Adipocyte (in vitro differentiated cells): ENCODE results near the gene SOCS1.
A peak's percentile ranks its signal among the peaks of the same experiment; 100 is the strongest.
"Not testable (repeated sequence)": the region's sequence is repeated elsewhere in the genome, so short reads cannot be mapped to it uniquely, and the experiment has no call there.

ENCODE experiments used
- DNase-seq: peaks from one replicate; pipeline ENCODE4 v3.0.0-alpha.2; 2015; ENCODE audit warnings: low read depth
- H3K27me3 ChIP-seq: replicated peaks from 2 replicates; pipeline ENCODE4 v1.7.0; 2013; ENCODE audit warnings: mild to moderate bottlenecking, low read length, moderate library complexity; ENCODE audit not compliant: control insufficient read depth, insufficient read depth
- H3K36me3 ChIP-seq: 2 replicates; pipeline ENCODE4 v1.7.0; 2013; ENCODE audit warnings: low read length, mild to moderate bottlenecking, moderate library complexity; ENCODE audit not compliant: control insufficient read depth, insufficient read depth, severe bottlenecking
- H3K4me1 ChIP-seq: 2 replicates; pipeline ENCODE4 v1.7.0; 2013; ENCODE audit warnings: mild to moderate bottlenecking, low read length, moderate library complexity; ENCODE audit not compliant: control insufficient read depth, insufficient read depth
- H3K4me3 ChIP-seq: 2 replicates; pipeline ENCODE4 v1.7.0; 2013; ENCODE audit warnings: mild to moderate bottlenecking, low read length, moderate library complexity
- H3K9ac ChIP-seq: 2 replicates; pipeline ENCODE4 v1.7.0; 2013; ENCODE audit warnings: mild to moderate bottlenecking, low read length, moderate library complexity
- H3K9me3 ChIP-seq: 2 replicates; pipeline ENCODE4 v1.7.0; 2013; ENCODE audit warnings: mild to moderate bottlenecking, low read length, moderate library complexity; ENCODE audit not compliant: control insufficient read depth

Gene SOCS1, protein sequence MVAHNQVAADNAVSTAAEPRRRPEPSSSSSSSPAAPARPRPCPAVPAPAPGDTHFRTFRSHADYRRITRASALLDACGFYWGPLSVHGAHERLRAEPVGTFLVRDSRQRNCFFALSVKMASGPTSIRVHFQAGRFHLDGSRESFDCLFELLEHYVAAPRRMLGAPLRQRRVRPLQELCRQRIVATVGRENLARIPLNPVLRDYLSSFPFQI

DNA sequence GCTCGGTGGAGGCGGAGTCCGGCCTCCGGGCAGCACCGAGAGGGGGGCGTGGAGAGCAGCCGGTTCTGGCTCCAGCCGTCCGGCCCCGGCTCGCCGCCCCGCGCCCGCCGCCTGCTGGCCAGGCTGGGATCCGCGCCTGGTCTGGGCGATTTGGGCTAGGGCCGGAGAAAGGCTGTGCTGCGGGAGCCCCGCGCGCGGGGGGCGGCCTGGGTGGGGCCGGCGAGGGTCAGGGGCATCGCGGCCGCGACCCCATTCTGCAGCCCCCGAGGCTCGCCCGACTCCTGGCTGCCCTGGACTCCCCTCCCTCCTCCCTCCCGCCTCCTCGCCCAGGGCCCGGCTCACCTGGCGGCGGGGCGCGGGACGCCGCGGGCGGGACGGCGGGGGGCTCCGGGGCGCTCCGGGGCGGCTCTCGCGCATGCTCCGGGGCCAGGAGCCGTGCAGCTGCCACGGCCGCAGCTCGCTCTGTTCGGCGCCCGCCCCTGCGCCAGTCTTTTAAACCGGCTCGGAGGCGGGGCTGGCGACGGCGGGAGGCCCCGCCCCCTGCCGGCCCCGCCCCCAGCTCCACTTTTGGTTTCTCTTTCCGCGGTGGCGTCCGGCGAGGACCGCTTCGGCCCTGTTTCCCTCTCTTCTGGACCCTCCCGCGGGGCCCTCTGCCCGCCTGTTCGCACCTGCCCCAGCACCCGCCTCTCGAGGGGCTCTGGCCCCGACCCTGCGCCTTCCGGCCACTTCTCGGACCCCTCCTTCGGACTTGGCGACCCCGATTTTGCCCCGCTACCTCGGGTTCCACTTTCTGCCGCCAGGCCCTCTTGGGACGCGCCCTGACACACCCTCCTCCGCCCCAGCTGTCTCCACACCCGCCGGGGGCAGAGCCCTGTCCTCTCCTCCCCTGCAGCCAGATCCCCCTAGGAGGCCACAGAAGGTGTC, at the start of gene SOCS1:
SOCS1 (minus strand) TSS at position 468 of the 924 bp plus-strand sequence. CDS start 726 bp downstream, outside the sequence.
- peaks cover 22% of the 10 kb centered on the region for H3K4me1 ChIP-seq
- peak within 1 kb of the TSS; percentile 86 for H3K4me3 ChIP-seq
- no peaks in the 10 kb centered on the region for H3K36me3 ChIP-seq
- peak within 1 kb of the TSS; percentile 88 for H3K9ac ChIP-seq
- H3K27me3 ChIP-seq, result no peaks in the 10 kb centered on the region
- no peaks in the 10 kb centered on the region for H3K9me3 ChIP-seq
- peak; percentile 95 for DNase-seq

DNA sequence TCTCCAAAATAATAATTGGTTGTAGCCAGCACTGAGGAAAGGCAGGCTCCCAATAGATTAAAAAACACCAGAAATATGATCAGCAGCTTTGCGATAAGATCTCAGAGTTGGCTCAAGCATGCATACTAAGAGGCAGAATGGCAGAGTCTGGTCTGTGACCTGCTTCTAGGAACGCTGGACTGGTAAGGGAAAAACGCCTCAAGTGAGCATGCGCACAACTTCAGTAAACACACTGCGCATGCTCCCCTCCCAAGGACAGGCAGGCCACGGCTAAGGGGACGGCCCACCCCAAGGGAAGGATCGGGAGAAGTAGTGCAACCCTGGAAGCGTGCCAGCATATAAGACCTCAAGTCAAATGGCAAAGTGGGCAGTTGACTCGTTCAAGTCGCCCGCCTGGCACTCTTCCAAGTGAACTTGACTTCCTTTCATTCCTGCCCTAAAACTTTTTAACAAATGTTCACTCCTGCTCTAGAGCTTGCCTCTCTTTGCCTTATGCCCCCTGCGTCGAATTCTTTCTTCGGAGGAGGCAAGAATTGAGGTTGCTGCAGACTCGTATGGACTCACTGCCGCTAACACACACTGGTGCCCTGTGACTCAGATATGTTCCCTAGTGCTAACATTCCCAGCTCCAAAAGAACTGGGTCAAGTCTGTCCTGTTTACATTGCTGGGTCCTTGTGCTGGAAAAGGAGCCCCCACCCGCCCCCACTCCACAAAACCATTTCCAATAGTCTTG, 47.6 kb upstream of the SOCS1 start:
- Histone ChIP-seq H3K36me3 (no peaks in the 10 kb centered on the region), H3K9me3 (no peaks in the 10 kb centered on the region), H3K4me3 (no peak overlapping the region), H3K9ac (no peak overlapping the region), H3K27me3 (peaks cover 4% of the 10 kb centered on the region), H3K4me1 (peaks cover 4% of the 10 kb centered on the region)
- peak; percentile 46 for DNase-seq

DNA sequence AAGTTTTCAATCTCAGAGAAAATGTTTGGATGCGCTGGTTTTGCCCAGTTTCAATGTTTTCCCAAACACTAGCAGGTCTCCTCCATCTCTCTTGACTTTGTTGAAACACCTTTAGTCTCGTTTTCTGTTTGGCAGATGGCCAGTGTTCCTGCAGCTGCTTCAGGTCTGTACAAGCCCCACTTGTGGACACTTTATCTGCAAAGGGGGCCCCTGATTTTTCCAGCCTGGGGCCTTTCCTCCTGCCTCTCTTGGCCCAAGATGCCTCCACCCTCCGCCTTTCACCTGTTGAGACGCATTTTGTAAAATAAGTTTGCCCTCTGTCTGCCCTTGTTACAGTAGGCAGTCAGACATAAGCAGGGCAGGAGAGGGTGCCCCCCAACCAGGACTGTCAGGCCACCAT, 47.0 kb upstream of the SOCS1 start:
- Histone ChIP-seq H3K9ac (no peak overlapping the region), H3K36me3 (no peaks in the 10 kb centered on the region), H3K4me3 (no peak overlapping the region), H3K4me1 (peaks cover 4% of the 10 kb centered on the region), H3K27me3 (peaks cover 4% of the 10 kb centered on the region), H3K9me3 (no peaks in the 10 kb centered on the region)
- no peak for DNase-seq

DNA sequence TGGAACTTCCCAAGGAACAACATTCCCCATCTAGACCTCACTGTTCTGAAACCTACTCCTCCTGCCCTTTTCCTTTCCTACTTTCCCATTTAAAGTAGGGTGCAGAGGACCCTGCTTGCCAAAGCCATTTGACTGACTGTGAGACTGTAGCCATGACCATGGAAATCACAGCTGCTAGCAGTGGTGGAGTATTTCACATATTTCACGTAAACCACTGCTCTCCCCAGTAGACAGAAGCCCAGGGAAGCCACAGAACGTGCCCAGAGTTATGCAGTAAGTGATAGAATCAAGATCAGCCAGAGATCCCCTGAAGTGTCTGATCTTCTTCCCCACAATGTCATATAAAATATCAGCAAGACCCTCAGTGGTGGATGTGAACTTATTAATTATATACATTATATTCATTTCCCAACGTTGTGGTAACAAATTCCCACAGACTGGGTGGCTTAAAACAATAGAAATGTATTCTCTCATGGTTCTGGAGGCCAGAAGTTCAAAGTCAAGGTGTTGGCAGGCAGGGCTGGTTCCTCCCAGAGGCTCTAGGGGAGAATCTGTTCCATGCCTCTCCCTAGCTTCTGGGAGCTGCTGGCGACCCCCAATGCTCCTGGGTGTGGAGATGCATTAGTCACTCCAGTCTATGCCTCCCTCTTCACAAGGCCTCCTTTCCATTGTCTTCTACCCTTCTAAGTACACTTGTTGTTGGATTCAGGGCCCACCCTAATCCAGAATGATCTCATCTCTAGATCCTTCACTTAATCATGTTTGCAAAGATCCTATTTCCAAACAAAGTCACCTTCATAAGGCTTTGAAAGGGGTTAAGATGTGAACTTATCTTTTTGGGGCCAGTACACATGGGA, 45.9 kb upstream of the SOCS1 start:
- H3K4me3 ChIP-seq, result no peak overlapping the region
- H3K4me1 ChIP-seq, result peaks cover 14% of the 10 kb centered on the region
- H3K9me3 ChIP-seq, result no peaks in the 10 kb centered on the region
- DNase-seq, result no peak
- peaks cover 4% of the 10 kb centered on the region for H3K27me3 ChIP-seq
- H3K36me3 ChIP-seq, result no peaks in the 10 kb centered on the region
- H3K9ac ChIP-seq, result no peak overlapping the region

DNA sequence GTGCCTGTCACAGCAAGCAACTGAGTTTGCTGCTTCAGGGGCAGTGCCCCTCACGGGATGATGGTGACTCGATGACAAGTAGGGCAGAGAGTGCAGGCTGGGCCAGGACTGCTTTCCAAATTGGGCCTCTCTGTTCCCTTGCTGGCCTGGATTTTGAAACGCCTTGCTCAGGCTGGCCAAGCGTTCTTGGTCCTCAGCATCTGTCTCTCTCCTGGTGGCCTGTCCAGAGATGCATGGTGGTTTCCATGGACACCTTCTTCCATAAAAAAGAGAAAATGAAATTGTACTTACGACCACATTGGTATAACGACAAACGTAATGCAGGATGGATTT, 44.5 kb upstream of the SOCS1 start:
- DNase-seq, result no peak

DNA sequence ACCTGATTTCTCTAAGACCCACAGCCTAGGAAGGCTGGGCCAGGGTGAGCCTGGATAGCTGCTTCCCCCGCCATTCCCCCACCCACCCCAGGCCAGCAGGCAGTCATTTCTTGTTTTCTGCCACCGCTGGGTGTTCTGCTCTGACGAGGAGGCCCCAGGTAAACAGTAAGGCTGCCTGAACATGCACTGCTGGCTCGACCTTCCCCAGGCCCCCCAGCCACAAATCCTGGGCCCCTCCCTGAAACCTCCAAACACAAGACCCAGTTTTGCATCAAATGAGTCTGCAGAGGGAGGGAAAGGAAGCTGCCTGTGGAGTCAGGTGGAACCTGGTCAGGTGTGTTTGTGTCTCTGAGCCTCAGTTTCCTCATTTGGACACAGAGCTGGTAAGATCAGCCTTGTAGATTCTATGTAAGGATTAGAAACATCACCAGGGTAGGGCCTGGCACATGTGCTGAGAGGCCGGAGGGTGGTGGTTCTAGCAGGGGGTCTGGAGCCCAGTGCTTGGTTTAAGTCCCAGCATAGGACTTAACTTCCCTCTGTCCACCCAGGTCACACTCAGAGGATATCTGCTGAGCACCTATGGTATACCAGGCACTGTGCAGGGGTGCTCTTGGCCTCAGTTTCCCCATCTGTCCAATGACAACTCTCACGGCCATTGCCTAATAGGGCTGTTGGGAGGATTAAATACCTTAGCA, 44.0 kb upstream of the SOCS1 start:
- Histone ChIP-seq H3K9ac (no peak overlapping the region), H3K9me3 (no peaks in the 10 kb centered on the region), H3K27me3 (peaks cover 4% of the 10 kb centered on the region), H3K36me3 (no peaks in the 10 kb centered on the region), H3K4me3 (no peak overlapping the region), H3K4me1 (peaks cover 14% of the 10 kb centered on the region)
- DNase-seq, result no peak

More for the DNA sequence above, 44.5 kb upstream of the SOCS1 start:
- Histone ChIP-seq H3K4me1 (peaks cover 14% of the 10 kb centered on the region), H3K4me3 (no peak overlapping the region), H3K9ac (no peak overlapping the region), H3K27me3 (peaks cover 4% of the 10 kb centered on the region), H3K36me3 (no peaks in the 10 kb centered on the region), H3K9me3 (no peaks in the 10 kb centered on the region)

DNA sequence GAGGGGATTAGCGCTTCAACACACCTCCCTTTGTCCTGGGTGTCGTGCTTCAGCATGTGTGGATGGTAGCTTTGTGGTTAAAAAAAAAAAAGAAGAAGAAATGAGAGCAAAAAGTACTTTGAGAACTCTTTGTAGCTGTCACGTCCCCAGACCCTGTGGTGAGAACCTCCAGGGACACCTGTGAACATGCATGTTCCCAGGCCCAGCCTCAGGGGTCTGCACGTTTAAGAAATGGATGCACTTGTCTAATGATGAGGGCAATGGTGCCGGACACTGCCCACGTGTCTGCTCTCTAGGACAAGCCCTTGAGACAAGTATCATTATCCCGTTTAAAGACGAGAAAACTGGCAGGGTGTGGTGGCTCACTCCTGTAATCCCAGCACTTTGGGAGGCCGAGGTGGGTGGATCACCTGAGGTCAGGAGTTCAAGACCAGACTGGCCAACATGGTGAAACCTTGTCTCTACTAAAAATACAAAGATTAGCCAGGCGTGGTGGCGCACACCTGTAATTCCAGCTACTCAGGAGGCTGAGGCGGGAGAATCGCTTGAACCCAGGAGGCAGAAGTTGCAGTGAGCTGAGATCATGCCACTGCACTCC, 43.0 kb upstream of the SOCS1 start:
- not testable (repeated sequence) for H3K9ac ChIP-seq

DNA sequence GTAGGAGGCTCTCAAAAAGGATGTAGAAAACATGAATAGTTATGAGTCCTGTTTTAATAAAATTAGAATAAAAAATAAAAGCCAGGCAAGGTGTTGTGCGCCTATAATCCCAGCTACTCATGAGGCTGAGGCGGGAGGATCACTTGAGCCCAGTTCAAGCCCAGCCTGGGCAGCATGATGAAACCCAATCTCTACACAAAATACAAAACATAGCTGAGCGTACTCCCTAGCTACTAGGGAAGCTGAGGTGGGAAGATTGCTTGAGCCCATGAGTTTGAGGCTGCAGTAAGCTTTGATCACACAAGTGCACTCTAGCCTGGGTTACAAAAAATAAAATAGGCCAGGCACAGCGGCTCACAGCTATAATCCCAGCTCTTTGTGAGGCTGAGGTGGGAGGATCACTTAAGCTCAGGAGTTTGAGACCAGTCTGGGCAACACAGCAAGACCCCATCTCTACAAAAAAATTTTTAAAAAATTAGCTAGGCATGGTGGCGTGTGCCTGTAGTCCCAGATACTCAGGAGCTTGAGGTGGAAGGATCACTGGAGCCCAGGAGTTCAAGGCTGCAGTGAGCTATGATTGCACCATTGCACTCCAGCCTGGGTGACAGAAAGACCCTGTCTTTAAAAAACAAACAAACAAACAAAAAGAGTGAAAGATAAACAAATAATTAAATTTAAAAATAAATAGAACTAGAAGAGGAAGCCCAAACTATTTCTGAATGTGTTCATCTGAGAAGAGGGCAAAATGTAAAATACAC, 42.3 kb upstream of the SOCS1 start:
- Histone ChIP-seq H3K36me3 (no peaks in the 10 kb centered on the region), H3K27me3 (peaks cover 4% of the 10 kb centered on the region), H3K4me1 (peaks cover 14% of the 10 kb centered on the region), H3K9me3 (no peaks in the 10 kb centered on the region), H3K4me3 (no peak overlapping the region), H3K9ac (no peak overlapping the region)
- DNase-seq, result no peak

More for the DNA sequence above, 43.0 kb upstream of the SOCS1 start:
- H3K27me3 ChIP-seq, H3K9me3 ChIP-seq, H3K36me3 ChIP-seq, DNase-seq, H3K4me3 ChIP-seq: not testable (repeated sequence)
- H3K4me1 ChIP-seq, result peaks cover 14% of the 10 kb centered on the region

DNA sequence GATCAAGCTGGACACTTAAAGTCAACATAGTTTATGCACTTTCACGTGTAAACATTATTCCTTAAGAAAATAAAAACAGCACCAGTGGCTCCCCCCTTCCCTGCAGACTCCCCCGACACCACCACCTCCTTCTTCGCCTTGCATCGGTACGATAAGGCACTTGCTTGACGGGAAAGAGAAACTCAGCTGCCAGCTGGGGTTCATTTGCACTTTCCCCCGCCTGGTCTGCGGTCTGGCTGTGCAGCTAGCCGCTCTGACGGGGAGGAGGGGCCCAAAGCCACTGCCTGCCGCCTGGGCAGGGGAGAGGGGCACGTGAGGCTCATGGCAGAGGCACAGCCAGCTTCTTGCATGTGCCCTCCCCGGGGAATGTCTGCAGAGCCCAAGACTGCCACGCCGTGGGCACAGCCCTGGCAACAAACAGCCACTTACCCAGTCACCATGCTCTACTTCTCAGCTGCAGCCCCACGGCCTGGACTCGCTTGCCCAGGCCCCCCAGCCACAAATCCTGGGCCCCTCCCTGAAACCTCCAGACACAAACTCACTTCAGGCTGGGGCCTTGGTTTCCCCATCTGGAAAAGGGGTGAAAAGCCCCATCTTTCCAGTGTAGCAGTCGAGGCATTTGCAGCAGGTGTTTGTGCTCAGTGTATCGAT, 41.6 kb upstream of the SOCS1 start:
- H3K4me1 ChIP-seq, result peaks cover 14% of the 10 kb centered on the region
- no peak overlapping the region for H3K9ac ChIP-seq
- DNase-seq, result peak; percentile 82
- H3K9me3 ChIP-seq, result no peaks in the 10 kb centered on the region
- H3K27me3 ChIP-seq, result peaks cover 4% of the 10 kb centered on the region
- no peaks in the 10 kb centered on the region for H3K36me3 ChIP-seq
- H3K4me3 ChIP-seq, result peak overlapping the region; percentile 6
